Upper lobe of left lung (tissue), 4 donors: ENCODE measurements around the gene CCNDBP1.

Experiments
- POLR2A ChIP-seq, 4 donors: fragments of 450-650 bp; IDR thresholded peaks; one replicate each; pipeline ENCODE4 v1.5.1; 2016 to 2017; ENCODE audit warnings: antibody characterized with exemption in 4 of 4, mild to moderate bottlenecking in 2 of 4
- POLR2AphosphoS5 ChIP-seq, 2 donors: sonication (generic); formaldehyde crosslinking; IDR thresholded peaks; one replicate each; pipeline ENCODE4 v1.5.1; 2017; ENCODE audit warnings: antibody characterized with exemption in 2 of 2
- TF ChIP-seq, protein P1 (sequence below), 6 experiments: fragments of 450-650 bp in 4 of 6; fragments of 200-600 bp in 2 of 6; sonication (generic) in 2 of 6; IDR thresholded peaks; one replicate each; pipeline ENCODE4 v1.5.1; 2016 to 2019; ENCODE audit warnings: antibody characterized with exemption in 6 of 6

DNA sequence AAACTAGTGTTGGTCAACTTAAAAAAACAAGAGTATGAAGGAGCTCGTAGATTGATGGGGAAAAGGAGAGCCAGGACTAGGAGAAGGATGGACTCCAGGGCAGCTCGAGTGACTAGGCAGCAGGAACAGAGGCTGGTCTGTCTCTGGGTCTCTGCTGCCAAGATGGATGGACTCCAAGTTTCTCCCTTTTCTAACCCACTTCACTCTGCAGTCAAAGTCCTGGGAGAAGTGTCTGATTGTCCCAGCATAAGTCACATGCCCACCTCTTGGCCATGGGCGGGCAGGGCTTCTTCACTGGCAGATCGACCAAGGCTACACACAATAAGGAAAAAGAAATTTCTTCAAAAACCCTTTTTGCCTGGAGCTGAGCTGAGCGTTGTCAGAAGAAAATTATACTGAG, 44.8 kb downstream of the CCNDBP1 start:
- TF ChIP-seq, protein P1, sequence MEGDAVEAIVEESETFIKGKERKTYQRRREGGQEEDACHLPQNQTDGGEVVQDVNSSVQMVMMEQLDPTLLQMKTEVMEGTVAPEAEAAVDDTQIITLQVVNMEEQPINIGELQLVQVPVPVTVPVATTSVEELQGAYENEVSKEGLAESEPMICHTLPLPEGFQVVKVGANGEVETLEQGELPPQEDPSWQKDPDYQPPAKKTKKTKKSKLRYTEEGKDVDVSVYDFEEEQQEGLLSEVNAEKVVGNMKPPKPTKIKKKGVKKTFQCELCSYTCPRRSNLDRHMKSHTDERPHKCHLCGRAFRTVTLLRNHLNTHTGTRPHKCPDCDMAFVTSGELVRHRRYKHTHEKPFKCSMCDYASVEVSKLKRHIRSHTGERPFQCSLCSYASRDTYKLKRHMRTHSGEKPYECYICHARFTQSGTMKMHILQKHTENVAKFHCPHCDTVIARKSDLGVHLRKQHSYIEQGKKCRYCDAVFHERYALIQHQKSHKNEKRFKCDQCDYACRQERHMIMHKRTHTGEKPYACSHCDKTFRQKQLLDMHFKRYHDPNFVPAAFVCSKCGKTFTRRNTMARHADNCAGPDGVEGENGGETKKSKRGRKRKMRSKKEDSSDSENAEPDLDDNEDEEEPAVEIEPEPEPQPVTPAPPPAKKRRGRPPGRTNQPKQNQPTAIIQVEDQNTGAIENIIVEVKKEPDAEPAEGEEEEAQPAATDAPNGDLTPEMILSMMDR (IDR thresholded peaks at IDR 0.05) = no peak
- no peak for TF ChIP-seq POLR2AphosphoS5 (IDR thresholded peaks at IDR 0.05)
- TF ChIP-seq POLR2A (IDR thresholded peaks at IDR 0.05) = no peak
